Panc1 (cell line): ENCODE measurements around the gene C2orf66.

ENCODE experiments used
- CTCF ChIP-seq: fragments of 450-650 bp; IDR thresholded peaks from 2 replicates; pipeline ENCODE4 v1.5.1; 2017; ENCODE audit warnings: mild to moderate bottlenecking
- POLR2AphosphoS5 ChIP-seq: IDR thresholded peaks from 2 replicates; pipeline ENCODE4 v1.6.1; 2012; ENCODE audit warnings: mild to moderate bottlenecking, low read depth, low read length, moderate library complexity
- SIN3A ChIP-seq: IDR thresholded peaks from 2 replicates; pipeline ENCODE4 v1.6.1; 2012; ENCODE audit warnings: low read depth, mild to moderate bottlenecking, low read length, moderate library complexity, borderline replicate concordance; ENCODE audit not compliant: insufficient read depth

- TF ChIP-seq CTCF, result no peak
- TF ChIP-seq SIN3A, result no peak
- no peak for TF ChIP-seq POLR2AphosphoS5
Observed at GRCh38 chr2:196759378-196759706, 49.8 kb downstream of the C2orf66 start.
